Activated CD4-positive, alpha-beta T cell treated with anti-CD3 and anti-CD28 coated beads, Interleukin-2, amount 50 U/mL, for 4 hours (primary cell): Measurements from ENCODE around the gene BCOR.

Source experiments
- DNase-seq, 2 experiments: peaks; one replicate each; pipeline ENCODE4 v3.0.0-alpha.2; 2020

BCOR gene

DNA sequence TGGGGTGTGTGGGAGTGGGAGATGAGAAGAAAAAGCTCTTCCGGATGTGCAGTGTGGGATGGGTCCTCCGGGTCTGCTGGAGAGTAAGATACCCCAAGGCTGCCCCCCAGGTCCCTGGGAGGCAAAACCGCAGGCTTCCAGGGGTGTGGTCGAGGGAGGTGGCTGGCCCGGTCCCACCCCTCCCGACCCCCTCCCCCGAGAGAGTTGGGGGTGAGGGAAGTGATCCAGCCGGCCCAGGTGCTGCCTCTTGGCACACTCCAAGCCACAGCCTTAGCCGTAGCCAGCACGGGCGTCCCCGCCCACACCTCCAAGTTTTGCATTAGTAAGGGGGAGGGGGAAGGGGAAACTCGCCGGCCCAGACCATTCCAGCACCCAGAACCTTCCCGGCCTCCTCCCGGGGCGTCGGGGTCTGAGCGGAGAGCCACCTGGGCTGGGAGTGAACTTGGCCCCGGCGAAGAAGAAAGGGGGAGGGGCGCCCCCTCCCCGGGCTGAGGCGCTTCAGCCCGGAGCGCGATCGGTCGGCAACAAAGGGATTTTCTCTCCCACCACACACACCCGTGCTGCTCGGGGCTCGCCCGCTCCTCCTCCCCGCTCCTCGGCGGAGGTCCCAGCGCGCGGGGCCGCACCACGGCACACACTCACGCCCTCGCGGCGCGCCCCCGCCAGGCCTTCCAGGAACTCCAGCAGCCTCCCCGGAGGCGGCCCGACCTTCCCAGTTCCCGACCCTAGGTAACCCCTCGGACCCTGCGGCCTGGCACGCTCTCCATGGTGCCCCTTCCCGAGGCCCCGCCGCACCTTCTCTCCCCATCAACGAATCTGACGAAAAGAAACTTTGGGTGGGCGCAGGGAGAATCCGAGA is 14.4 kb downstream of the BCOR start:
- no peak for DNase-seq

DNA sequence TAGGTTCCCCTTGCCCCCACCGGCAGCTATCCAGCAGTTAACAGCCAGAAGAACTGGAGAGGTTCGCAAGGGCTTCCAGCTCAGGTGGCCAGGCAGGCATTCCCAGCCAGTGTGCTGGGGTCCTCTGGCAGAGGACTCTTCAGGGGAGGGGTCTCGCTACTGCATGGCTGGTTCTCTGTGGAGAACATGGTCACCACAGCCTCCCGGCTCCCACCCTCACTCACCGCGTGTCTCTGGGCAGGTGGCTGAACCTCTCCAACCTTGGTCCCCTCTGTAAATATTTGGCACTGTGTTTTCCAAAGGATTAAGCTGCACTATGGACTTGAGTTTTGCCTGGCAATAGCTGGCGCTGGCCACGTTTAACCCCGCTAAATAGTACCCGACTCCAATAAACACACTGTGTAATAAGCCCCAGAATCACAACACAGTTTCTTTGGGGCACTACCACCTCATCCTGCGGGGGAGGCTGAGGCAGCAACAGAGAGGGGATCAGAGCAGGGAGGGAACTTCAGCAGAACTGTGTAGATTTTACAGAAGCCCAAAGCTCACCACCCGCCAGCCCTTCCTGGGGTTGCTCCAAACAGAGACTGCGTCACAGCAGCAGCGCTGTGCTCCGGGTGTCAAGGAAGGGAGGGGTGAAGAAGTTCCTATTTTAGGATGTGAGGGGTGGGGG is 15.2 kb downstream of the BCOR start:
- DNase-seq = no peak

DNA sequence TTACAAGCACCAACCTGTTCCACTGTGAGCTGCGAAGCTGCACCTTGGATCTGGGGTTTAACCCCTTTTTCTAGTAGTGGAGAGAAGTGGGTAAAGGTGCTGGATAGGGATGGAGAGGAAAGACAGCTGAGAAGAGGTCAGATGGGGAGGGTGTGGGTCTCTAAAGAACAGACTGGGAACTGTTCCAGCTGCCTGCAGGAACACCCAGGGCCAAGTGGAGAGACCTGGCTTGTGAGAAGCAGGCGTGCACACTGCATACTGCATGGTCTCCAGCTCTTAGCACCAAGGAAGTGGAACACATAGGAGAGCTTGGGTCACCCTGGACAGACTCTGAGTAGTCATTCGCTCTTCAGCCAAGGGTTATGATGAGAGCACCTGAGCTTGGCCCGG is 16.1 kb downstream of the BCOR start:
- no peak for DNase-seq

DNA sequence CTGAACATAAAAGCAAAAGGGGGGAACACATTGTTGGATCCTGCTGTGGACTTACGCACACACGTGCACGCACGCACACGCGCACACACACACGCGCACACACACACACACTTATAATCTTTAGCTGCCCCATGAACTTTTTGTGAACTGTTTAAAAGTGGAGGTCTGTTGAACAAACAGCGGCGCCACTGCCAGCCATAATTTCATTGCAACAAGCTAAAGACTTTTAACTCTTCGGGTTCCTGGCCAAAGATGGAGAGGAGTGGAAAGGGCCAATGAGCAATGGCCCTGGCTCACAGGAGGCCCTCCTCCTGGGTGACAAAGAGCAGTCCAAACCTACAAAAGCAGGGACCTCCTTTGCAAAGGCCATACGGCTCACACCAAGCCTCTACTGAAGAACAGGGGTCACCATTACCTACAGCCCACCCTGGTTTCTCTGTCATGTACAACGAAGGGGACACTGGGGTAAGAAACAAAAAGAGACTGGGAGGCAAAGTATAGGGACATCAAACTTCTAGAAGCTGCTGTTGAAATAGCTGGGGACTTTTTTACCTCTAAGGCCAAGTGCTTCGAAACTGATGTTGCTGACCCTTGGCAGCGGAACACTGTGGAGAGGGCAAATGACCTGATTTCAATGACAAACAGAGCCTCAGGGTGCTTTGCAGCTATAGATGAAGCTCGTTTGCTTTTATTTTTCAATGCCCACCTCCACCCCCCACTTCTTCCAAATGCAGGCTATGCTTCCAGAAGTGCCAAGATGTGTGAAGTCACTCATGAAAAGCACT is 16.7 kb downstream of the BCOR start:
- DNase-seq = no peak

DNA sequence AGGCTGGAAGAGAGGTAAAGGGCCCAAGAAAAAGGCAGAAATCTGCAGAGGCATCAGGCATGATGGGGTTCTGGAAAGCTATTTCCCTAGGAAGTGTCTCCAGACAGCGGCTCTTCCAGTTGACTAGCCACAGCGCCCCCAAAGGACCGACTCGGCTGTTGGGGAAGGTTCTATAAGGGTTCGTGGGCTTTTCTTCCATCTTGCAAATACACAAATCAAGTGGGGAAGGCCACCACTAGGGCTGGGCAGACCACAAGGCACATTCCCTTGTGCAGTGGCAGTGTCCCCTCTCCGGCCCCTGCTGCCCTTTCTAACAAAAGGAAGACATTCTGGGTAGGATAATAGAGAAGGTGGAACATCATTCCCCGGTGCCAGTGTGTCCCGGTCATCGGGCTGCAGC is 18.2 kb downstream of the BCOR start:
- DNase-seq = no peak

DNA sequence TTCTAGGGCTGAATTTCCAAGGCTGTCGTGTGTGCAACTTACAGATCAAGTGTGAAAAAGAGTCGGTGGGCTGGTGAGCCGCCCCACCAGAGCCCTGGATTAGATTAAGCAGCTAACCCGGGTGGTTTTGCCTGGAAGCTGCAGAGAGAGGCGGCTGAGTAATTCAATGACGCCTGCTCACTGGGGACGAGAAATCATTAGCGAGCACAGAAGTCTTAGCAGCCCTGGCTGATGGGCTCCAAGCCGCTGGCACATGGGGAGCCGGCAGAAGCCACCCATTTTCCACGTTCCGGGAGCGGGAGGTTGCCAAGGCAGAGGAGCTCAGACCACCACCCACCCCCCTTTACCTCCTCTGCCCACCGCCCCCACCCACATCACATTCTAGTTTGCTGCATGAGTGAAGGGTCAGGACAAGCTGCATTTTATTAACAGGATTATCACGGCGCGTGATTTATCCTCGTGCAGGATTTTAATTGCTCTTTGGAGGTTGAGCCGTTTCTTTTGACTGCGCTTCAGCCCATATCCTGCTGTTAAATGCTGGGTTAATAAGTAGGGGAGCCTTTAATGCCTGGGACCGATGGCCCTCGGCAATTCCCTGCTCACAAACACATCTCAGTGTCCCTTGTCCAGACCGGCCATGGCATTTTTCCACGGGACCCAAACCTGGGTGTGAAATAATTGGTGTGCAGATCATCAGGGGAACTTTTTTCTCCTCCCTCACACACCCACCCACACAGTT is 19.1 kb downstream of the BCOR start:
- DNase-seq = no peak

DNA sequence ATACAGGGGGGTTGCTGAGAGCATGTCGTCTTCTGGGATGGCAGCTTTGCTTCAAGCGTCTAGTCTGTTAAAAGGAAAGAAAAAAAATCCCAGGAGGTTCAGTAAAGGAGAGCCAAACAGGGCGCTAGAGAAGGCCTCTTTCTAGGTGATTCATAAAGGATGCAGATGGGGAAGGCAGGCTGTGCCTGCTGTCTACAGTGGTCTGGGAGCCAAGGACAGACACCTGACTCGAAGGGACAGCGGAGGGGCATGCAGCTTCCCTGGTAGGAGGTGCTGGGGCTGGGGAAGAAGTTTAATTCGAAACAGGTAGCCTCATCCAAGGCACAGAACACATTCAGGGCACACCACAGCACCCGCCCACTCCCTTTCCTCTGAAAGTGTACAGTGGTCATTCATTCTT is 19.9 kb downstream of the BCOR start:
- no peak for DNase-seq

DNA sequence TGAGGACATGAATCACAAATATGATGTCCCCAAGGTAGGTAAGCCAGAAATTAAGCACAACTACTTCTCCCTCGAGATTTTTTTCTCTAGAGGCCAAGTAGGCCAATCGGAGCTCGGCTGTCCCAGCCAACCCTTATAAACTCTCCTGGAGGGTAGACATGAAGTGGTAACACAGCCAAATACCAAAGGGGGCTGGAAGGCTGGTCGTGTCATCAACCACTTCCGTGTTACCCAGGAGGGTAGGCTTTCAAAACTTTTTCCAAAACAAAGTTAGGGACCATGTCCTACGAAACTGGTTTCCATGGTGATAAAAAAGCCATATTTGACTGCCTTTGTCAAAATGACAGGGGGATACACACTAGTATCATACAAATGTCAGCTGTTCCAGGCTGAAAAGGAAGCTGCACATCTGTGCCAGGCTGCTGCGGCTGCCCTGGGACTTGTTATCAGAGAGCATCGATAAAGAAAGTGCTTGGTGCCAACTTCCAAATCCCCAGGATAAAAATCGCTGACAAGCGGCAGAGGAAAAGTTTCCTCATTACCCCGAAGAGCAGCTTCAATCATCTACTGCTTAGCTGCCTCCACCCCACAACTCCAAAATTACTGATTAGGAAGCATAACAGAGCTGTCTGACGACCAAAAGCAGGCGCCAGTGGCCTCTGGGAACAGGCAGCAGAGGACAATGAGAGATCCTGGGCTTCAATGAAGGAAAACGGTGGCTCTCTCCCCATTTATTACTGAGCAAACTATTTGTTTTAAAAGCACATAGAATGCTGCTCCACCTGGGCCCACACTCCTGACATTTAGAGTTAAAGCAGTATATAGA is 20.8 kb downstream of the BCOR start:
- no peak for DNase-seq

DNA sequence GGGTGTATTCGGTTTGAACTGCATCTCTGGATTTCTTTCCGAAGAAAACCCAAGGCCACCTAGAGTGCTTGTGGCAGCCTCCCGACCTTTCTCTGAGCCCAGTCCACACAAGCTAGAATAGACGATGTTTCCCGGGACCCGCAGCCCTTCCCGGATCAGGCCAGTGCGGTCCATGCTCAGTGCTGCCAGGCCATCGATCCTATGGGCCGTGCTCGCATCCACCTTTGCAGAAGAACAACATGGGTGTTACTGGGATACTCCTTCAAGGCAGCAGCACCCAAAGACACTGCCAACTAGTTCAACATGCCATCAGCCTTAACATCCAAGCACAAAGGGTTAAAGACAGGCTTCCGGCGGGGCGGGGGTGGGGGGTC is 22.8 kb downstream of the BCOR start:
- no peak for DNase-seq

DNA sequence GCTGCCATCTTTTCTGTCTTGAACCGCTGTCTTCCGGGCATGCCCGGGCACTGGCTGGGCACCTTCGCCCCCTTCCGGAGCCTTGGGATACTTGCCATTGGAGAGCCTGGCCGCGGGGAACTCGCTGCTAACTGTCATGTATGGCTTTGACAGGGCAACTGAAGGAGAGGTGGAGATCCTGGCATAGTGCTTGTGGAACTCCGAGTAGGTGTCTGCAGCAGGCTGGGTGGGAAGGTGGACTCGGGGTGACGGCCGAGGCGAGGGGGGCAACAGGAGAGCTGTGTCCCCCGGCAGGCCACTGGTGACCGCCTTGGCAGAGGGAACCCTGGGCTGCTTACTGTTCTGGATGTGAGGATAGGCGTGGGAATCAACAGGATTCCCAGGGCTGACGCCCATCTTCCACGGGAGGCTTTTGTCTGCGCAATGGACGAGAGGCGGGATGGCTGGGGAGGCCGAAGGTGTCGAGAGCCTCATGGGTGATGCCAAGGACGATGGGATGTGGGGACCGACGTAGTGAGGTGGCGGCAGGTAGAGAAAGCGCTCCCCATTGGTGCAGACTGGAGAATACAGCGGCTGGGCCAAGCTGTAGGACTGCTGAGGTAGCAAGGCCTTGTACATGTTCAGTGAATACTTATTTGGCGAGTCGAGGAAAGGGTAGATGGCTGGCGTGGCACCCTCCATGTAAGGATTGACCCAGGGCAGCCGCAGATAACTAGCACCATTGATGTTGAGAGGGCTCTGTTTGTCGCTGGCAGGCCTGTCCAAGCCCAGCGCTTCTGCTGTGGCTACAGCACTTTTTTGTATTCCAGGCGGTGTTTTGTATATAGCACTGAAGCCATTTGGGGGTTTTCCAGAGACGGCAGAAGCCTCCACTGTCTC is 23.4 kb downstream of the BCOR start:
- DNase-seq = no peak

DNA sequence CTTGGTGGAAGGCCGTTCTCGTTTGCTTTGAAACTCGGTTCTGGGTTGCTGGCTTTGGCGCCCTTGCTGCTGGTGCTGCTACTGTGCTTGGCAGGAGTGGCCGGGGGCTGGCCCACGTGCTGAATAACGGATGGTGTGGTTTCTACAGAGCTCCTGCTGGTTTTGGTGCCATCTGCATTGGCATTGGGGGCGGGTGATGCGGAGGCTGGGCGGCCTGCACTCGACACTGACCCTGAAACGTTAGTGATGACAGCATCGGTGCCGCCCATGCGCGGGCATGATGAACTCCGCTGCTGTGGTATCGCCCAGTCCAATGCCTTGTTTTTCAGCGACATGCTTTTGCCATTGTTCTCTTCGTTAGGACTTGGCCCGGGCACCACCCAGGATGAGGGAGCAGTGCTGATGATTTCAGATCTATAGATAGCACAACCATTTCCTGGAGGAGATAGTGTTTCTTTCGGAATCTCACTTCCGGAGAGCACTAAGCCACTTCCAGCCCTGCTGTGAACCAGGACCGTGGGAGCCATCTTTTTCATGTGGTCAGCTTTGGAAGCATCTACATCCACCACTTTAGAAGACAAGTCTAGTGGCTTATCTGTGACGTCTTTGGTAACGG is 24.2 kb downstream of the BCOR start:
- no peak for DNase-seq

DNA sequence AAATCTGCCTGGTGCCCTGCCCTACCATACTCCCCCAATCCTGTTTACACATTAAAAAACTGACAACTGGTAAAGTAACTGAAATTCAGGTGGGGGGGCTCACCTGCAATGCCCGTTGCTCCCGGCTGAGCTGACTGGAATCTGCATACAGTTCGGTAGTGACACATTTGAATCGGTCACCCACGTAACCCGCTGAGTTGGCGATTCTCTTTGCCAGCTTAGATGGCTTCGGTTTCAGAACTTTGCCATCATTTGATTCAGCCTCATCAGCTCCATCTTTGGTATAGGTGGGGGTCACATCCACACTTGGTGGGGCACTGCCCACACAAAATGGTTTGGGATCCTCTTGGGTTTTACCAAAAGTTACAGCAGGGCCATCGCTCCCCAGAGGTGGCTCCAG is 25.5 kb downstream of the BCOR start:
- DNase-seq = no peak

DNA sequence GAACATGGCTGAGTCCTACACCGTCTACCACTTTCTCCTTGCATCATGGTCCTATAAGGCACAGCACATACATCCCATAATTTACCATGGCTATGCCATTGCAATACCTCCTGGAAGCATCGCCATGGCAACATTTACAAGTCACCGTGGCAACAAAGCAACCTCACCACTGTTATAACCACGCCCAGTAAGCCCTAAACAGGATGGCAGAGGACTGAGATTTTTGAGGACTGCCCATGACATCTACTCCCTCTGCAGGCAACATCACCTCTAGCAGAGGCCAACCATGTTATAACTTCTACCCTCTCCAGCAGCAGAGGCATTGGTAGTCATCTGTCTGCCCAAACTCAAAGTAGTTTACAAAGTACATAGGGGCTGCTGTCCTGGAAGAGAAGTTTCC is 29.7 kb downstream of the BCOR start:
- no peak for DNase-seq

DNA sequence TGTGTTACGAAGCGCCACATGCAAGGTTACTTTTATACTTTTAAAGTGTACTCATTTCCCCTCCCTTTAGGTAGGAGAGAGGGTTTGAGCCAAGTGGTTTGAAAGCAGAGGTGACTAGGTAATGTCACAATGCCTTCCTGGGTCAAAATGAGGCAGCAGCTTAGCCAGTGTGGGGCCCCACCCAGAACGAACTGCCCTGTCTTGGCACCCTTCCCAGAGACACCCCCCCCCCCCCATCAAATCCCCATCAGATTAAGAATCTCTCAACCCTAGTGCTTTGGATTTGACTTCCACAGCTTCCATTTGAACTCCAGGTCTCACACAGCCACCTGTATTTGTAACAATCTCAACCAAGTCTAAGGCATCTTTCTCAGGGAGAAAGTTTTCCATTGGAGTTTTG is 31.1 kb downstream of the BCOR start:
- no peak for DNase-seq

DNA sequence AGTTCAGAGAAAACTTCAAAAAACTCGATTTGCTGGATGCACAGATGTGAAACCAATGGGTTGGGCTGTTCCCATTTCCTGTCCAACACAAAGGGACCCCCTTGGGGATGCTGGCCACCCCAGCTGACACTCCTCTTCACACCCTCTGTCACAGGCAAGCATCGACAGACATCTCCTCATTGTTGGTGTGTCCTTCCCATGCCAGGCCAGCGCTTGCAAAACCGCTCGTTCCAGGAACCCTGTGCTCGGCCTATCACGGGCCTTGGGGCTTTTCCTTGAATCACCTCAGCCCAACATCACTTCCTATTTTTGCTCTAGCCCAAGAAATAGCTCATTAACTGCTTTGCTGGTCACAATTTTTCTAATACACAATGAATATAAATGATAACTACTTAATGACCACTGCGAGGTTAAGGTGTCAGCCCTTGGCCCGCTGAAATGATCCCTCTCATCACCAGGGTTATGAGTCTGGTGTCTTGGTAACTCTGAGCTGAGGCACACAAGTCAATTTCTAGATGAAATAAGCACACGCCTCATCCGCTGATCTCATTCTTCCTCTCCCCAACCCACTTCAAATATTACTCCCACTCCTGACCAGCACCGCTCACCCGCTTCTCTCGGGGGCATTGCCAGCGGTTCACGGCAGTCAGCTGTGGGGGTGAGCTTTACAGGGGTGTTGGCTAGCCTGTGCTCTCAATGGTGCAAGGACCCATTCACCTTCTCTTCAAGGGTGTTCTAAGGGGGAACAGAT is 32.3 kb downstream of the BCOR start:
- DNase-seq = peak; percentile 13 to 18

DNA sequence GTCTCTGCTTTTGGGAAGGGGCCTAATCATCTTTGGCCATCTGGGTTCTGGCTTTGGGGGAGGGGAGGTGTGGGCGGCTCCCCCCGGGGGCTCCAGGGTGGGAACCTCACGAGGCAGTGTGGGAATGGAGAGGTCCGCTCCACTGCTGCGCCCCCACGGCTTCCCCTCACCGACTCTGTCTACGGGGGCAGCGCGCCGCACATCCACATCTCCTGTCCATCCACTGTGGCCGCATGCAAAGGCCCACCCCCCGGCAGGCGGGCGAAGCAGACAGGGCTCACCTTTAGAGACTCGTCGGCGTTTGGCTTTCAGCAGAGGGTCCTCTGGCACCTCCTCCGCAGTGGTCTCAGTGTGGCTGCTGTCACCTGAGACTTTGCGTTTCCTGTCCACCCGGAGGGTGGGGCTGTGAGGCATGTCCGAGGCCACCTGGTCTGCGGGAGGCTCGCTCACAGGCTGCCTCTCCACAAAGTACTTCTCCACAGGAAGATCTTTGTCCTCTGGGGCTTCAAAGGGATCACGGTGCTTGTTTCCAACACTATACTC is 33.6 kb downstream of the BCOR start:
- DNase-seq = no peak

DNA sequence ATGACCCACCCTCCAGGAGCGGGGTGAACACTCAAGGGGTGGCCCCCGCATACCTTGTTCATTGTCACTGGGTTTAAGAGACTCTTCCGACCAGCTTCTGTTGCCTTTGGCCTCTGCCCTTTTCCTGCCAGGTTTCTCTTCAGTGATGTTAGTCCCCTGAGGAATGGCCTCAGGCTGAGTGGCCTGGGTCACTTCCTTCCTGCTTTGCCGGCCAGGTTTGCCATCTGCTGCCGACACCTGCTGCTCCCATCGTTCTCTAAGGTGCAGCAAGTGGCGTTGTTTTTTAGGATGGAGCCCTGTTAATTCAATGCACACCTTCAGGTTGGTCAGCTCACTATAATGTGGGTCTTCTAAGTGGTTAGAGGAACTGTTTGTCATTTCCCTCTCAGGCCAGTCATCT is 34.2 kb downstream of the BCOR start:
- no peak for DNase-seq

DNA sequence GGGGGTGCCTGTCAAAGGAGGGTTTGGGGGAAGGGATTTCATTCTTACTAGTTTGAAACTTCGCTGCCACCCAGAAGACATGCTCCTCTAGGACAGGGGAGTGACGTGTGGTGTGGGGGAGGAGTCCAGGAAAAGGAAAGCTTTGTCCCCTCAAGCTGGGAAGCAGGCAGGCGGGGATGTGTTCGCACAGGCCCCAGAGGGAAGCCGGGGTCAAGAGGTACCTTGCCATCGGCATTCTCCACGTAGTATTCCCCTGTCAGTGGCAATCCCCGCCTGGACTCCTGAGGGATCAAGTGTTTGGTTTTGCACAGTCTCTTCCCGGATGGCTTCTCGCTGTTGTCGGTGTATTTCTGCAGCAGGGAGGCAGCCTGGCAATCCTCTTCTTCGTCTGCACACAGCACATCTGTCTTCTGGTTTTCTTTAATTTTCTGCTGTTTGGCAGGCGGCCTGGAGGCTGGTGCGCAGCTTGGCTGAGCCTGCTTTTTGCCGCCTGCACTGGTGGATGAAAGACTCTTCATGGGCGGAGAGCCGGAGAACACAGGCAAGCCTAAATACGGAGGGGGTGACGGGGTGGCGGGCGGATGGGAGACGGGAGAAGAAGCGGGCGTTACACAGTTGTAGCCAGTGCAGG is 35.1 kb downstream of the BCOR start:
- no peak for DNase-seq

DNA sequence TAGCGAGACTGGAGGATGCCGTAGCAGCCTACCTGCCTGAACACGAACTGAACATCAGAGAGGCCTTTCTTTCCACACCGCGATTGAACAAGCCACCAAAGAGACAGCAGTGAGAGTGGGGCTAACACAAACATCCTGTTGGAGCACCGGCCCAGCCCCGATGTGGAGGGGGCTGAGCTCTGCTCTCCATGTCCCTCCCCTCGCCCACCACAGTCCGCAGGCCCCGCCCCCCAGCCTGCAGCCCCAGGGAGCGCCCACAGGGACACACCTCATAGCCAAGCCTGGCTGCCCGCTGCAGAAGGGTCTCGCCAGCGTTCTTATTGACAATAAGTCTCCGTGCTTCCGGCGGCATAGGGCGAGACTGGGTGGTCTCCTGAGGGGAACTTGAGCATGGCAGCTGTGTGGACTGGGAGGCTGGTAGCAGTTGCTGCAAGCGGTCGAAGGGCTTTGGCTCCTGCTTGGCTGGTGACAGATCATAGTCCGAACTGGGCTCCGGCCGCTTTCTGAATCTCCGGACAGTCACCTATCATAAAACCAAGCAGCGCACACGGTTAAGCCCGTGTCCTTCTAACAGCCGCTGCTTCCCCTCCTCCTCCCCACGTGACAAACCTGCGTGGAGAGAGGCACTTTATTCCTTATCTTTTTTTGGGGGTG is 35.8 kb downstream of the BCOR start:
- DNase-seq = no peak
